GM12891 (cell line): ENCODE data around the gene VEZT.
A peak's percentile ranks its signal among the peaks of the same experiment; 100 is the strongest.
"Not testable (repeated sequence)": the region's sequence is repeated elsewhere in the genome, so short reads cannot be mapped to it uniquely, and the experiment has no call there.

Source experiments
- DNase-seq: peaks from one replicate; pipeline ENCODE4 v3.0.0; 2011; ENCODE audit warnings: low spot score; ENCODE audit not compliant: insufficient read length
- FAIRE-seq: peaks from 2 replicates; lab custom pipeline; 2011; peaks lifted over from hg19 to GRCh38; lab: Jason Lieb, UNC
- PAX5 ChIP-seq: IDR thresholded peaks from 2 replicates; pipeline ENCODE4 v1.6.1; 2011; ENCODE audit warnings: low read length, moderate library complexity, mild to moderate bottlenecking; ENCODE audit not compliant: insufficient read depth, severe bottlenecking
- POLR2A ChIP-seq: IDR thresholded peaks from 2 replicates; pipeline ENCODE4 v1.6.1; 2011; ENCODE audit warnings: low read depth, low read length, control low read depth
- POLR2AphosphoS5 ChIP-seq: IDR thresholded peaks from 2 replicates; pipeline ENCODE4 v1.6.1; 2011; ENCODE audit warnings: low read depth, low read length, control low read depth
- POU2F2 ChIP-seq: IDR thresholded peaks from 2 replicates; pipeline ENCODE4 v1.6.1; 2011; ENCODE audit warnings: low read depth, mild to moderate bottlenecking, control low read depth, low read length, moderate library complexity
- SPI1 ChIP-seq: IDR thresholded peaks from 2 replicates; pipeline ENCODE4 v1.6.1; 2011; ENCODE audit warnings: low read depth, low read length, control low read depth
- TAF1 ChIP-seq: IDR thresholded peaks from 2 replicates; pipeline ENCODE4 v1.6.1; 2011; ENCODE audit warnings: low read depth, low read length, control low read depth

The VEZT gene

GRCh38 chr12:95184121-95184520, 33.5 kb upstream of the VEZT start:
- DNase-seq: no peak
- TF ChIP-seq SPI1 (no peak), PAX5 (no peak), POU2F2 (no peak), POLR2AphosphoS5 (no peak), TAF1 (no peak), POLR2A (no peak)
- no peak for FAIRE-seq

GRCh38 chr12:95185072-95185471, 32.5 kb upstream of the VEZT start:
- no peak for TF ChIP-seq PAX5
- no peak for TF ChIP-seq TAF1
- TF ChIP-seq SPI1: no peak
- TF ChIP-seq POLR2A: no peak
- no peak for TF ChIP-seq POU2F2
- no peak for TF ChIP-seq POLR2AphosphoS5
- FAIRE-seq: peak; percentile 23
- DNase-seq: no peak

- FAIRE-seq: no peak
- TF ChIP-seq POLR2AphosphoS5 (no peak), POLR2A (no peak), TAF1 (no peak), POU2F2 (no peak), SPI1 (peak; percentile 94)
- no peak for DNase-seq
Observed at GRCh38 chr12:95185854-95186253, 31.8 kb upstream of the VEZT start.

- peak; percentile 87 for FAIRE-seq
- TF ChIP-seq POLR2A (no peak), TAF1 (no peak), POLR2AphosphoS5 (no peak), SPI1 (no peak), PAX5 (no peak), POU2F2 (no peak)
- no peak for DNase-seq
Observed at GRCh38 chr12:95187865-95188415, 29.7 kb upstream of the VEZT start.

- DNase-seq: no peak
- peak; percentile 73 for FAIRE-seq
- TF ChIP-seq SPI1: no peak
- no peak for TF ChIP-seq TAF1
- TF ChIP-seq POLR2AphosphoS5: no peak
- TF ChIP-seq POU2F2: no peak
- TF ChIP-seq PAX5: no peak
- no peak for TF ChIP-seq POLR2A
Observed at GRCh38 chr12:95191060-95191696, 26.4 kb upstream of the VEZT start.

GRCh38 chr12:95192271-95192670, 25.3 kb upstream of the VEZT start:
- FAIRE-seq (no peak), DNase-seq (no peak)
- no peak for TF ChIP-seq POLR2AphosphoS5
- peak; percentile 55 for TF ChIP-seq SPI1

GRCh38 chr12:95193139-95193538, 24.5 kb upstream of the VEZT start:
- TF ChIP-seq TAF1 (no peak), POLR2AphosphoS5 (no peak), POU2F2 (no peak), PAX5 (no peak), POLR2A (no peak), SPI1 (no peak)
- FAIRE-seq (no peak), DNase-seq (no peak)

GRCh38 chr12:95195122-95195521, 22.5 kb upstream of the VEZT start:
- DNase-seq: no peak
- TF ChIP-seq POLR2A: no peak
- TF ChIP-seq SPI1: no peak
- TF ChIP-seq TAF1: no peak
- no peak for TF ChIP-seq POU2F2
- TF ChIP-seq POLR2AphosphoS5: no peak
- no peak for TF ChIP-seq PAX5
- FAIRE-seq: no peak

- DNase-seq, FAIRE-seq: not testable (repeated sequence)
Observed at GRCh38 chr12:95196875-95197569, 20.6 kb upstream of the VEZT start.

GRCh38 chr12:95197636-95198035, 20.0 kb upstream of the VEZT start:
- no peak for FAIRE-seq
- no peak for TF ChIP-seq POLR2A
- no peak for DNase-seq
